HG03135 (cell line): Measurements from ENCODE around the gene C14orf132.

Source experiments
- ATAC-seq: cut with Tn5 transposase; IDR thresholded peaks from one replicate; pipeline ENCODE4 v1.9.1; 2021; ENCODE audit warnings: mild to moderate bottlenecking, moderate library complexity; ENCODE audit not compliant: unreplicated experiment

C14orf132 gene

GRCh38 chr14:96096639-96097610, 57.8 kb downstream of the C14orf132 start:
- no peak for ATAC-seq

DNA sequence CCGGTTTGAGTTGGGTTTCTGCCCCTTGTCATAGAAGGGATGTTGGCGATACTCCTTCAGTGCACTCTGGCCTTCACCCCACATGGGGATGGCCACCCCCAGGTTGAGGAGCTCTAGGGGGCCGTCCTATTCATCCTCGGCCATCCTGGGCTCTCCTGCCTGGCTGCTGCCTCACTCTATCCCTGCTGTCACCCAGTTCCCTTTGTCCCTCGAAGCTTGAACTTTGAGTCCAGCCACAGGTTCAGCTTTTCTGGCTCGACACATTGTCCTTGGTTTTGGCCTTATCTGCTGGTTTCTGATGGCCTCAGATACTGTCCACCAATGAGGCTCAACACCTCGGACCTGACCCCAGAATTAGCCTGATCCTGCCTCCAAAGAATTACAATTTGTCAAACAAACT, 58.6 kb downstream of the C14orf132 start:
- ATAC-seq: no peak

DNA sequence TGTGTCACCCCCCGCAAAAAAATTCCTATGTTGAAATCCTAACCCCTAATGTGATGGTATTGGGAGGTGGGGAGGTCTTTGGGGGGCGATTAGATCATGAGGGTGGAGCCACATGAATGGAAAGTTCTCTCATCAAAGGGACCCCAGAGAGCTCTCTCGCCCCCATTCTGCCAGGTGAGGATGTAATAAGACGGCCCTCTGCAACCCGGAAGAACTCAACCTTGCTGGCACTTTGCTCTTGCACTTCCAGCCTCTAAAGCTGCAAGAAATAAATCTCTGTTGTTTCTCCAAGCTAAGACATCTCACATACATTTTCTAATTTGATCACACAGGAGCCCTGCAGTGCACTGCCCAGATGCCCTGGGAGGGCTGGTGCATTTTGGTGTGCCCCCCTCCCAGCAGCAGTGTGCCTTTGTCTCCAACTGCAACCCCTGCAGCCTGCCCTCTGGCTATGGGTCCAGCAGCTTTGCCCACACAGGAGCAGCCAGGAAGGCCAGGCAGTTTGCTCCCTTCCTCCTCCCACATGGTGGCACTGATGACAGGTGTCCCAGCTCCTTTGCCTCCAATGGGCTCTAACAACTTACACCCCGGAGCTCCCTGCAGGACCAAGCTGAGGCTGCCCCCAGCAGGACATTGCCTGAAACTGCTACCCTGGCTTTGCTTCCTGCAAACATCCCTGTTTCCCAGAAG, 59.3 kb downstream of the C14orf132 start:
- no peak for ATAC-seq

GRCh38 chr14:96098999-96099335, 59.8 kb downstream of the C14orf132 start:
- no peak for ATAC-seq

DNA sequence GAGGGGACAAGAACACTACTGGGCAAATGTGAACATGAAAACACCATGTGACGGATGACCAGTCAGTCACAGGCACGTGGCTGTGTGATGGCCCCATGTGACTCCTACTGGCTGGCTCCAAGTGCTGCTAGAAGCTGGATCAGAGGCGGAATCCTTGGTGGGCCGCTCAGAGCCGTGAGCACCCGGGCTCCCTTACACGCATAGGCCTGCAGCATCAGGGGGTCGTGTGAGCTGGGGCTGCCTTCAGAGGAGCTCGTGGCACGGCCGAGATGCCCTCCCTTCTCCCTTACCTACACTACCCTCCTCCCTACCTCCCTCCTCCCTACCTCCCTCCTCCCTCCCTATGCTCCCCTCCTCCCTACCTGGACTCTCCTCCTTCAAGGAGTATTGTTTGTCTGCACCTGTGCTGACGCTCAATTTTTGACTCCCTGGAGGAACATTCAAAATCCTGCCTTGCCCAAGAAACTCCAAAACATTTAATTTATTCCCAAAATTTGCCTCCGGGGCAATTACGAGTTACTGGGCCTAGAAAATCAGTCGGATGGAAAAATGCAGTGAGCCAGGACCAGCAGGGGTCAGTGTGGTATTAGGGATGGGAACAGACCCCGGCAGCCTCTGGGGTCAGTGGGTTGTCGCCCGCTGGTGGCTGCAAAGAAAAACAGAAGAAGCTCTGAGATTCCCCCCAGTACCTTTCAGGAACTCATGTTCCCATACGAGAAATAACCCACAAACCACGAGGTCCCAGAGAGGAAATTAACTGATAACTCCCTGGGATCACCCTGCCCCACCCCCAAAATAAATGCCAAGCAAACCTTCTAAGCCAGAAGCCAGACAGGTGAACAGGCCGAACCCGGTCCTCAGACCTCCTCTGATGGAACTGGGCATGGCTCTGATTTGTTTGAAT, 61.3 kb downstream of the C14orf132 start:
- ATAC-seq: no peak

DNA sequence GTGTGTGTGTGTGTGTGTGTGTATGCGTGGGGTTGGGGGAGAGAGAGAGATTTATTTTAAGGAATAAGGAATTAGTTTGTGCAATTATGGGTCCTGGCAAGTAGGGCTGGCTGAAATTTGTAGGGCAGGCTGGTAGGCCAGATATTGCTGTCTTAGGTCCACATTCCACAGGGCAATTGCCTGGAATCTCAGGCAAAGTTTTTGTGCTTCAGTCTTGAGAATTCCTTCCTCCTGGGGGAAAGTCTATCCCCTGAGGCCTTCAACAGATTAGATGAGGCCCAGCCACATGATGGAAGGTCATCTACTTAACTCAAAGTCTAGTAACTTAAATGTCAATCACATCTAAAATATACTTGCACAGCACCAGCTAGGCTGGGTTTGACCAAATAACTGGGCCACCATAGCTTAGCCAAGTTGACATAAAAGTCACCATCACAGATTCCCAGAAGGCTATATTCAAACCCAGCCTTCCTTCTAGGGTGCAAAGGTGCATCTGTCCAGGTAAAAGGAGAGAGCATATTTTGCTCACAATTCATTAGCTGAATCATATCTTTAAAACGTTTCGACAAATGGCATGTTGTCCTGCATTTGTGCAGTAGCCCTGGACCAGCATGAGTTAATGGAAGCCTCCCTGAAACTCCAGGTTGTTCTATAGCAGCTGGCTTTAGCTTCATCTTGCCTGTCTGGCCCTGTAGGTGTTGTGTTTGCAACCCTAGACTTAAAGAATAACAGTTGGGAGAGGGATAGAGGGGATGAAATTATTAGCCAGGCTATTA, 63.1 kb downstream of the C14orf132 start:
- ATAC-seq: no peak

DNA sequence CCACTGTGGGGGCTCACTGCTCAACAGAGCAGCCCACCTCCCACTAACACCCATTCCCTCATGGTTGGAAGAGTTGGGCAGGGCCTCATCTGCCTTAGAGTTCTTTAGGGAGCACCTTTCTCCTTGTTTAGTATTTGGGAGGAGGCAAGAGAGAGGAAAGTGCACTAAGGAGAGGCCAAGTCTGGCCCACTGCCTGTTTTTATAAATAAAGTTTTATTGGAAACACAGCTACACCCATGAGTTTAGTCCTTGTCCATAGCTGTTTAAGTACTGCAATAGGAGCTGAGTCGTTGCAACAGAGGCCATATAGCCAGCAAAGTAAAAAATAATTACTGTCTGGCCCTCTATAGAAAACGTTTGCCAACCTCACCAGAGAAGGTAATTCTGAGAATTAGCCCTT, 63.9 kb downstream of the C14orf132 start:
- no peak for ATAC-seq

- no peak for ATAC-seq
Measured at GRCh38 chr14:96103560-96104460, 64.6 kb downstream of the C14orf132 start.

GRCh38 chr14:96104469-96105057, 65.4 kb downstream of the C14orf132 start:
- no peak for ATAC-seq

- no peak for ATAC-seq
Measured at GRCh38 chr14:96105089-96105925, 66.1 kb downstream of the C14orf132 start.

GRCh38 chr14:96105926-96106441, 66.8 kb downstream of the C14orf132 start:
- ATAC-seq: no peak

- no peak for ATAC-seq
Measured at GRCh38 chr14:96106891-96107290, 67.7 kb downstream of the C14orf132 start.

- ATAC-seq: no peak
Measured at GRCh38 chr14:96108061-96108795, 69.1 kb downstream of the C14orf132 start.

DNA sequence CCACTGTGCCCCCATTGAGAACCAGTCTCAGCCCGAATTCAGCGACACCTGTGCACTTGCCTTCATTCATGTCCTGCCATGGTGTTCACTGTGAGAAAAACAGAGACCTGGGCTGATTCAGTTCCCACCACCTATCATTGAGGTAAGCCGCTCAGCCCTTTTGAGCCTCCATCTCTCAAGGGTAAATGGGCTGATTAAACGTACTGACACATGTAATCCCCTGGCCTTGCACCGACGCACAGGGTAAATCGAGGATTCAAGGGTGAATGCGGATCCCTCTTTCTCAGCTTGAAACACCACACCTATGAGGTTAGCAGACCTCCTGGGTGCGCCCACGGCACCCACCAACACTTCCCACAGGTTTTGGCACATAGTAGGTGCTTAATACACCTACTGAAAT, 69.7 kb downstream of the C14orf132 start:
- no peak for ATAC-seq

GRCh38 chr14:96109596-96110355, 70.6 kb downstream of the C14orf132 start:
- ATAC-seq: no peak

GRCh38 chr14:96112032-96112431, 72.9 kb downstream of the C14orf132 start:
- ATAC-seq: no peak
